WTC11 (cell line): ENCODE measurements around the gene PDIA2. TPM values are rescaled to one million over a fixed set of nuclear protein-coding genes. Genes with fewer than 3 reads are reported as not detected.

ENCODE experiments used
- ATAC-seq: fragments of 200-7000 bp; cut with Tn5 transposase; 2 replicates; pipeline ENCODE4 v1.10.0; 2021; ENCODE audit warnings: mild to moderate bottlenecking, moderate library complexity
- CTCF ChIA-PET: fragments of 300-600 bp; sonication (Branson Sonifier 250); formaldehyde crosslinking; loops from one replicate; lab custom pipeline; 2021; ENCODE audit warnings: antibody characterized with exemption; lab: Charles Lee
- POLR2A ChIA-PET: fragments of 350-600 bp; sonication (Branson Sonifier 250); formaldehyde crosslinking; loops from one replicate; lab custom pipeline; 2021; ENCODE audit warnings: antibody characterized with exemption; lab: Charles Lee
- DNase-seq: peaks from one replicate; pipeline ENCODE4 v3.0.0; 2021; ENCODE audit warnings: low spot score
- H3K27ac Mint-ChIP-seq: 2 replicates; pipeline ENCODE4 v1.8.0; 2021; ENCODE audit warnings: mixed read lengths
- H3K27me3 Mint-ChIP-seq: 2 replicates; pipeline ENCODE4 v1.8.0; 2021; ENCODE audit warnings: low read depth, mild to moderate bottlenecking, moderate library complexity, mixed read lengths
- H3K36me3 Mint-ChIP-seq: 2 replicates; pipeline ENCODE4 v1.8.0; 2021; ENCODE audit warnings: mixed read lengths
- H3K4me1 Mint-ChIP-seq: 2 replicates; pipeline ENCODE4 v1.8.0; 2022; ENCODE audit warnings: mixed read lengths
- H3K4me3 Mint-ChIP-seq: 2 replicates; pipeline ENCODE4 v1.8.0; 2021; ENCODE audit warnings: mild to moderate bottlenecking, moderate library complexity, mixed read lengths
- H3K9me3 Mint-ChIP-seq: 2 replicates; pipeline ENCODE4 v1.8.0; 2021; ENCODE audit warnings: mixed read lengths
- CBFB ChIP-seq: sonication (generic); formaldehyde crosslinking; IDR thresholded peaks from 2 replicates; pipeline ENCODE4 v1.8.1; 2022; ENCODE audit warnings: mild to moderate bottlenecking, low read depth, missing genetic modification reagents
- ESRRA ChIP-seq: sonication (generic); formaldehyde crosslinking; IDR thresholded peaks from 2 replicates; pipeline ENCODE4 v1.8.1; 2022; ENCODE audit warnings: mild to moderate bottlenecking, missing genetic modification reagents, borderline replicate concordance
- FOXK1 ChIP-seq: sonication (generic); formaldehyde crosslinking; IDR thresholded peaks from 2 replicates; pipeline ENCODE4 v1.8.0; 2022; ENCODE audit warnings: mild to moderate bottlenecking, moderate library complexity, missing genetic modification reagents
- GTF2I ChIP-seq: fragments of 250-450 bp; sonication (Bioruptor Pico); conservative IDR thresholded peaks from 2 replicates; pipeline ENCODE4 v1.4.0; 2021; ENCODE audit warnings: mild to moderate bottlenecking
- JAZF1 ChIP-seq: fragments of 250-450 bp; sonication (Bioruptor Pico); IDR thresholded peaks from 2 replicates; pipeline ENCODE4 v1.9.0; 2021; ENCODE audit warnings: moderate library complexity, mild to moderate bottlenecking, inconsistent platforms
- NR1H2 ChIP-seq: sonication (generic); formaldehyde crosslinking; IDR thresholded peaks from 2 replicates; pipeline ENCODE4 v1.9.0; 2021; ENCODE audit warnings: mild to moderate bottlenecking, moderate library complexity, missing genetic modification reagents
- NR2C2 ChIP-seq: sonication (generic); formaldehyde crosslinking; IDR thresholded peaks from 2 replicates; pipeline ENCODE4 v1.8.0; 2022; ENCODE audit warnings: mild to moderate bottlenecking, missing genetic modification reagents
- SMAD4 ChIP-seq: sonication (generic); formaldehyde crosslinking; IDR thresholded peaks from 2 replicates; pipeline ENCODE4 v1.8.0; 2022; ENCODE audit warnings: mild to moderate bottlenecking, missing genetic modification reagents
- ZNF671 ChIP-seq: fragments of 250-450 bp; sonication (Bioruptor Pico); IDR thresholded peaks from 2 replicates; pipeline ENCODE4 v1.8.0; 2021; ENCODE audit warnings: mild to moderate bottlenecking
- total RNA-seq: library from RNA; stranded (reverse); gene quantifications from 3 replicates; pipeline ENCODE4 v1.2.3, GENCODE V29; 2021
- TF ChIP-seq, protein P1 (sequence below): sonication (generic); formaldehyde crosslinking; IDR thresholded peaks from 2 replicates; pipeline ENCODE4 v1.8.1; 2023; ENCODE audit warnings: mild to moderate bottlenecking, missing genetic modification reagents, borderline replicate concordance
- TF ChIP-seq, protein P2 (sequence below): fragments of 250-450 bp; sonication (Bioruptor Pico); IDR thresholded peaks from 2 replicates; pipeline ENCODE4 v1.9.0; 2021; ENCODE audit warnings: mild to moderate bottlenecking, borderline replicate concordance
- TF ChIP-seq, protein P3 (sequence below): sonication (generic); formaldehyde crosslinking; IDR thresholded peaks from 2 replicates; pipeline ENCODE4 v1.8.1; 2023; ENCODE audit warnings: mild to moderate bottlenecking, missing genetic modification reagents, moderate library complexity
- TF ChIP-seq, protein P4 (sequence below): sonication (generic); formaldehyde crosslinking; IDR thresholded peaks from 2 replicates; pipeline ENCODE4 v1.8.0; 2023; ENCODE audit warnings: missing genetic modification reagents, mild to moderate bottlenecking, borderline replicate concordance
- TF ChIP-seq, protein P5 (sequence below): sonication (generic); formaldehyde crosslinking; IDR thresholded peaks from 2 replicates; pipeline ENCODE4 v1.8.1; 2022; ENCODE audit warnings: mild to moderate bottlenecking, missing genetic modification reagents, moderate library complexity, borderline replicate concordance
- TF ChIP-seq, protein P6 (sequence below): fragments of 250-450 bp; sonication (Bioruptor Pico); IDR thresholded peaks from 2 replicates; pipeline ENCODE4 v1.9.0; 2021; ENCODE audit warnings: mild to moderate bottlenecking

The PDIA2 gene
- total RNA-seq, 1 experiment from 2014 or later = 2.4 TPM

DNA sequence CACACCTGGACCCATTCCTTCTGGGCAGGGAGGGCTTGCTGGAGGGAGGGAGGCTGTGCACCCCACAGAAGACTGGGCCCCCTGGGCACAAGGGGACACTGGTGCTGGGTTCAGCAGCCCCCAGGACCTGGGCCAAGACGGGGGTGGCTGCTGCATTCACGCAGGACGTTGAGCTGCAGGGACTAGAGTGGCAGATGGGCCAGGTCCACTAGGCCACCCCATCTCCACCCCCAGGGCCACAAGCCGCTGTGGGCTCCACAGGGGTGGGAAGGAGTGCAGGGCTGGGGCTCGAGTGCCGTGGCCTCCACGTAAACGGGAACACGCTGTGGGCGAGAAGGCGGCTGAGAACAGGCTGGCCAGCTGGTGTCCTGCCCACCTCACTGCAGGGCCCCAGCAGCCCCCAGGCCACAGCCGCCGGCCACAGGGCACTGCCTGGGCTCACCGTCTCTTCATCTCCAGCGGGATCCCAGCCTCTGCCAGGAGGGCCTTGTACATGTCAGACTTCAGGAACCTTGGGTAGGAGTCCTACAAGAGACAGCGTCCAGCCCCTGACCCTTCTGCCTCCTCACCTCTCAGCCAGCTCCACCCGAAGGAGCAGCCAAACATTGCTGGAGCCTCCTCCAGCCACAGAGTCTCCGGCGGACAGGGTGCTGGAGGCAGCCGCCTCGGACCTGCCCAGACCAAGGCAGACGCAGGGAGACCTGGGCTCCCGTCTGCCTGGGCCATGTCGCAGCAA lies 13.7 kb upstream of the PDIA2 start (continued):
- TF ChIP-seq, protein P1, sequence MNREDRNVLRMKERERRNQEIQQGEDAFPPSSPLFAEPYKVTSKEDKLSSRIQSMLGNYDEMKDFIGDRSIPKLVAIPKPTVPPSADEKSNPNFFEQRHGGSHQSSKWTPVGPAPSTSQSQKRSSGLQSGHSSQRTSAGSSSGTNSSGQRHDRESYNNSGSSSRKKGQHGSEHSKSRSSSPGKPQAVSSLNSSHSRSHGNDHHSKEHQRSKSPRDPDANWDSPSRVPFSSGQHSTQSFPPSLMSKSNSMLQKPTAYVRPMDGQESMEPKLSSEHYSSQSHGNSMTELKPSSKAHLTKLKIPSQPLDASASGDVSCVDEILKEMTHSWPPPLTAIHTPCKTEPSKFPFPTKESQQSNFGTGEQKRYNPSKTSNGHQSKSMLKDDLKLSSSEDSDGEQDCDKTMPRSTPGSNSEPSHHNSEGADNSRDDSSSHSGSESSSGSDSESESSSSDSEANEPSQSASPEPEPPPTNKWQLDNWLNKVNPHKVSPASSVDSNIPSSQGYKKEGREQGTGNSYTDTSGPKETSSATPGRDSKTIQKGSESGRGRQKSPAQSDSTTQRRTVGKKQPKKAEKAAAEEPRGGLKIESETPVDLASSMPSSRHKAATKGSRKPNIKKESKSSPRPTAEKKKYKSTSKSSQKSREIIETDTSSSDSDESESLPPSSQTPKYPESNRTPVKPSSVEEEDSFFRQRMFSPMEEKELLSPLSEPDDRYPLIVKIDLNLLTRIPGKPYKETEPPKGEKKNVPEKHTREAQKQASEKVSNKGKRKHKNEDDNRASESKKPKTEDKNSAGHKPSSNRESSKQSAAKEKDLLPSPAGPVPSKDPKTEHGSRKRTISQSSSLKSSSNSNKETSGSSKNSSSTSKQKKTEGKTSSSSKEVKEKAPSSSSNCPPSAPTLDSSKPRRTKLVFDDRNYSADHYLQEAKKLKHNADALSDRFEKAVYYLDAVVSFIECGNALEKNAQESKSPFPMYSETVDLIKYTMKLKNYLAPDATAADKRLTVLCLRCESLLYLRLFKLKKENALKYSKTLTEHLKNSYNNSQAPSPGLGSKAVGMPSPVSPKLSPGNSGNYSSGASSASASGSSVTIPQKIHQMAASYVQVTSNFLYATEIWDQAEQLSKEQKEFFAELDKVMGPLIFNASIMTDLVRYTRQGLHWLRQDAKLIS (CRISPR knock-in tag) = no peak
- TF ChIP-seq CBFB (CRISPR knock-in tag) (no peak), FOXK1 (CRISPR knock-in tag) (no peak), ZNF671 (no peak), NR1H2 (CRISPR knock-in tag) (no peak), ESRRA (CRISPR knock-in tag) (no peak), GTF2I (CRISPR knock-in tag) (no peak), NR2C2 (no peak), SMAD4 (CRISPR knock-in tag) (no peak)
- TF ChIP-seq, protein P2, sequence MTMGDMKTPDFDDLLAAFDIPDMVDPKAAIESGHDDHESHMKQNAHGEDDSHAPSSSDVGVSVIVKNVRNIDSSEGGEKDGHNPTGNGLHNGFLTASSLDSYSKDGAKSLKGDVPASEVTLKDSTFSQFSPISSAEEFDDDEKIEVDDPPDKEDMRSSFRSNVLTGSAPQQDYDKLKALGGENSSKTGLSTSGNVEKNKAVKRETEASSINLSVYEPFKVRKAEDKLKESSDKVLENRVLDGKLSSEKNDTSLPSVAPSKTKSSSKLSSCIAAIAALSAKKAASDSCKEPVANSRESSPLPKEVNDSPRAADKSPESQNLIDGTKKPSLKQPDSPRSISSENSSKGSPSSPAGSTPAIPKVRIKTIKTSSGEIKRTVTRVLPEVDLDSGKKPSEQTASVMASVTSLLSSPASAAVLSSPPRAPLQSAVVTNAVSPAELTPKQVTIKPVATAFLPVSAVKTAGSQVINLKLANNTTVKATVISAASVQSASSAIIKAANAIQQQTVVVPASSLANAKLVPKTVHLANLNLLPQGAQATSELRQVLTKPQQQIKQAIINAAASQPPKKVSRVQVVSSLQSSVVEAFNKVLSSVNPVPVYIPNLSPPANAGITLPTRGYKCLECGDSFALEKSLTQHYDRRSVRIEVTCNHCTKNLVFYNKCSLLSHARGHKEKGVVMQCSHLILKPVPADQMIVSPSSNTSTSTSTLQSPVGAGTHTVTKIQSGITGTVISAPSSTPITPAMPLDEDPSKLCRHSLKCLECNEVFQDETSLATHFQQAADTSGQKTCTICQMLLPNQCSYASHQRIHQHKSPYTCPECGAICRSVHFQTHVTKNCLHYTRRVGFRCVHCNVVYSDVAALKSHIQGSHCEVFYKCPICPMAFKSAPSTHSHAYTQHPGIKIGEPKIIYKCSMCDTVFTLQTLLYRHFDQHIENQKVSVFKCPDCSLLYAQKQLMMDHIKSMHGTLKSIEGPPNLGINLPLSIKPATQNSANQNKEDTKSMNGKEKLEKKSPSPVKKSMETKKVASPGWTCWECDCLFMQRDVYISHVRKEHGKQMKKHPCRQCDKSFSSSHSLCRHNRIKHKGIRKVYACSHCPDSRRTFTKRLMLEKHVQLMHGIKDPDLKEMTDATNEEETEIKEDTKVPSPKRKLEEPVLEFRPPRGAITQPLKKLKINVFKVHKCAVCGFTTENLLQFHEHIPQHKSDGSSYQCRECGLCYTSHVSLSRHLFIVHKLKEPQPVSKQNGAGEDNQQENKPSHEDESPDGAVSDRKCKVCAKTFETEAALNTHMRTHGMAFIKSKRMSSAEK (CRISPR knock-in tag) = no peak
- TF ChIP-seq, protein P3, sequence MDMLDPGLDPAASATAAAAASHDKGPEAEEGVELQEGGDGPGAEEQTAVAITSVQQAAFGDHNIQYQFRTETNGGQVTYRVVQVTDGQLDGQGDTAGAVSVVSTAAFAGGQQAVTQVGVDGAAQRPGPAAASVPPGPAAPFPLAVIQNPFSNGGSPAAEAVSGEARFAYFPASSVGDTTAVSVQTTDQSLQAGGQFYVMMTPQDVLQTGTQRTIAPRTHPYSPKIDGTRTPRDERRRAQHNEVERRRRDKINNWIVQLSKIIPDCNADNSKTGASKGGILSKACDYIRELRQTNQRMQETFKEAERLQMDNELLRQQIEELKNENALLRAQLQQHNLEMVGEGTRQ (CRISPR knock-in tag) = no peak

DNA sequence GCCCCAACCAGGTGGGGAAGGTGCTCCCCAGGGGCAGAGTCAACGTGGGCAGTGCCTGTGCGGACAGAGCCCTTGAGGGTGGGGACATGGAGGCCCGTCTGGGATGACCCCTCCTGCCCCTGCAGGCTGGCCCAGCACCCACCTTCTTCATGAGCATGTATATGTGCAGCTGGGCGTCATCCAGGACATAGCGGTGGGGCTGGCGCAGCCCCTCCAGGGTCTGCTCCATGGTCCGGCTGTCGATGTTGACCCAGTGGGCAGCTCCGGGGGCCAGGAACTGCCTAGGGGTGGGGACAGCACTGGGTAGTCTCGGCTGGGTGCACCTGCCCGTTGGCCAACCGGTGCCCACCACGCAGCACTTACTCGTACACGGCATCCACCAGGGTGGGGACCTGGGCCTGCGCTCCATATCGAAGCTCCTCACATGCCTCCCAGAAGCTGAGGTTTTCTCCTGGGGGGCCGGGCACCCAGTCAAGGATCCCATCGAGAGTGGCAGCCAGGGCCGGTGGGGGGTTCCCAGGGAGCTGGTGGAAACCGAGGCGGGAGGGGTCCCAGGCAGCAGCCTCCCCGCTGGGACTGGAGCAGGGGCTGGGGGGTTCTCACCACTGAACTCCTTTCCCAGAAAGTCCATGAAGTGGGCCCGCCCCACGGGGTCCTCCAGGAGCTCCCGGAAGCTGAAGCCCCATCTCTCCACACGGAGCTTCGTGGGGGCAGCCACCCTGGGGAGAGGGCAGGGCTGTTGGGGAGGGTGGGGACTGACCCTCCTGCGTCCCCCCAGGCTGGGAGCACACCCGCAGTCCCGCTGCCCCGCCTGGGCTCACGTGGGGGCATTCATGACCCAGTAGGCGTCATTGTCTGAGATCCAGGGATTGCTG lies 12.3 kb upstream of the PDIA2 start:
- Mint-ChIP-seq H3K4me1 (no peaks in the 10 kb centered on the region), H3K27me3 (peaks cover 17% of the 10 kb centered on the region), H3K9me3 (no peaks in the 10 kb centered on the region), H3K4me3 (no peak overlapping the region), H3K27ac (no peak overlapping the region), H3K36me3 (no peaks in the 10 kb centered on the region)
- ATAC-seq (no peak), DNase-seq (no peak)
- POLR2A ChIA-PET = no interaction called here
- CTCF ChIA-PET = no interaction called here
- TF ChIP-seq, protein P4, sequence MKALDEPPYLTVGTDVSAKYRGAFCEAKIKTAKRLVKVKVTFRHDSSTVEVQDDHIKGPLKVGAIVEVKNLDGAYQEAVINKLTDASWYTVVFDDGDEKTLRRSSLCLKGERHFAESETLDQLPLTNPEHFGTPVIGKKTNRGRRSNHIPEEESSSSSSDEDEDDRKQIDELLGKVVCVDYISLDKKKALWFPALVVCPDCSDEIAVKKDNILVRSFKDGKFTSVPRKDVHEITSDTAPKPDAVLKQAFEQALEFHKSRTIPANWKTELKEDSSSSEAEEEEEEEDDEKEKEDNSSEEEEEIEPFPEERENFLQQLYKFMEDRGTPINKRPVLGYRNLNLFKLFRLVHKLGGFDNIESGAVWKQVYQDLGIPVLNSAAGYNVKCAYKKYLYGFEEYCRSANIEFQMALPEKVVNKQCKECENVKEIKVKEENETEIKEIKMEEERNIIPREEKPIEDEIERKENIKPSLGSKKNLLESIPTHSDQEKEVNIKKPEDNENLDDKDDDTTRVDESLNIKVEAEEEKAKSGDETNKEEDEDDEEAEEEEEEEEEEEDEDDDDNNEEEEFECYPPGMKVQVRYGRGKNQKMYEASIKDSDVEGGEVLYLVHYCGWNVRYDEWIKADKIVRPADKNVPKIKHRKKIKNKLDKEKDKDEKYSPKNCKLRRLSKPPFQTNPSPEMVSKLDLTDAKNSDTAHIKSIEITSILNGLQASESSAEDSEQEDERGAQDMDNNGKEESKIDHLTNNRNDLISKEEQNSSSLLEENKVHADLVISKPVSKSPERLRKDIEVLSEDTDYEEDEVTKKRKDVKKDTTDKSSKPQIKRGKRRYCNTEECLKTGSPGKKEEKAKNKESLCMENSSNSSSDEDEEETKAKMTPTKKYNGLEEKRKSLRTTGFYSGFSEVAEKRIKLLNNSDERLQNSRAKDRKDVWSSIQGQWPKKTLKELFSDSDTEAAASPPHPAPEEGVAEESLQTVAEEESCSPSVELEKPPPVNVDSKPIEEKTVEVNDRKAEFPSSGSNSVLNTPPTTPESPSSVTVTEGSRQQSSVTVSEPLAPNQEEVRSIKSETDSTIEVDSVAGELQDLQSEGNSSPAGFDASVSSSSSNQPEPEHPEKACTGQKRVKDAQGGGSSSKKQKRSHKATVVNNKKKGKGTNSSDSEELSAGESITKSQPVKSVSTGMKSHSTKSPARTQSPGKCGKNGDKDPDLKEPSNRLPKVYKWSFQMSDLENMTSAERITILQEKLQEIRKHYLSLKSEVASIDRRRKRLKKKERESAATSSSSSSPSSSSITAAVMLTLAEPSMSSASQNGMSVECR (CRISPR knock-in tag) = no peak
- TF ChIP-seq, protein P5, sequence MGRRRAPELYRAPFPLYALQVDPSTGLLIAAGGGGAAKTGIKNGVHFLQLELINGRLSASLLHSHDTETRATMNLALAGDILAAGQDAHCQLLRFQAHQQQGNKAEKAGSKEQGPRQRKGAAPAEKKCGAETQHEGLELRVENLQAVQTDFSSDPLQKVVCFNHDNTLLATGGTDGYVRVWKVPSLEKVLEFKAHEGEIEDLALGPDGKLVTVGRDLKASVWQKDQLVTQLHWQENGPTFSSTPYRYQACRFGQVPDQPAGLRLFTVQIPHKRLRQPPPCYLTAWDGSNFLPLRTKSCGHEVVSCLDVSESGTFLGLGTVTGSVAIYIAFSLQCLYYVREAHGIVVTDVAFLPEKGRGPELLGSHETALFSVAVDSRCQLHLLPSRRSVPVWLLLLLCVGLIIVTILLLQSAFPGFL (CRISPR knock-in tag) = no peak
- TF ChIP-seq JAZF1 (CRISPR knock-in tag) = no peak
- TF ChIP-seq, protein P6, sequence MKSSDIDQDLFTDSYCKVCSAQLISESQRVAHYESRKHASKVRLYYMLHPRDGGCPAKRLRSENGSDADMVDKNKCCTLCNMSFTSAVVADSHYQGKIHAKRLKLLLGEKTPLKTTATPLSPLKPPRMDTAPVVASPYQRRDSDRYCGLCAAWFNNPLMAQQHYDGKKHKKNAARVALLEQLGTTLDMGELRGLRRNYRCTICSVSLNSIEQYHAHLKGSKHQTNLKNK = no peak
